CD4-positive, alpha-beta T cell treated with Interleukin-15 for 1 hour (primary cell): ENCODE results near the gene PPP2R1A.
"Not testable (repeated sequence)": the region's sequence is repeated elsewhere in the genome, so short reads cannot be mapped to it uniquely, and the experiment has no call there.

Source experiments
- DNase-seq: peaks from one replicate; pipeline ENCODE4 v3.0.0-alpha.2; 2020

The PPP2R1A gene

DNA sequence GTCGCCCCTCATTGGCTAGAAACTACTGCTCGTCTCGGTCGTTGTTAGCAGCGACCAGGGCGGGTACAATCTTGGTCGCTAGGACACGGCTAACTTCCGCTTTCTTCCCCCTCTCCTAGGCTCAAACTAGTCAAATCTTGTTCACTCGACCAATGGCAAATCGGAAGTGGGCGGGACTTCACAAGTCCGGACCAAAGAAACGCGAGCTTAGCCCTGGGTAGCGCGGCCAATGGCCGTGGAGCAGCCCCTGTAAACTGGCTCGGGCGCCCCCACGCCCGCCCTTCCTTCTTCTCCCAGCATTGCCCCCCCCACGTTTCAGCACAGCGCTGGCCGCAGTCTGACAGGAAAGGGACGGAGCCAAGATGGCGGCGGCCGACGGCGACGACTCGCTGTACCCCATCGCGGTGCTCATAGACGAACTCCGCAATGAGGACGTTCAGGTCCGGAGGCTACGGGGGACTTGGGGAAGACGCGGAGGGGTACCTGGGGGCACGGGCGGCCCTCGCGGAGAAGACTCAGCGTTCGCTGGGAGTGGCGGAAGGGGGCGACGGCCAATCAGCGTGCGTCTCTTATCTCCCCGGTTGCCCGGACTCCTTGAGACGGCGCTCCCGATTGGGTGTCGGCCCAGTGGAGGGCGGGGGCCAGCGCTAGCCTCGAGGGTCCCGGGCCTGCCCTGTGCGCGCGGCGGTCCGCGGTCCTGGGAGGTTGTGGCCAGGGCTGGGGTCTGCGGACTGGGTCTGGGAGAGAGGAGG is at the start of gene PPP2R1A:
PPP2R1A (plus strand) TSS at position 318 of the 752 bp plus-strand sequence; CDS start at position 363, 45 bp downstream.
- peak; percentile 100 for DNase-seq

DNA sequence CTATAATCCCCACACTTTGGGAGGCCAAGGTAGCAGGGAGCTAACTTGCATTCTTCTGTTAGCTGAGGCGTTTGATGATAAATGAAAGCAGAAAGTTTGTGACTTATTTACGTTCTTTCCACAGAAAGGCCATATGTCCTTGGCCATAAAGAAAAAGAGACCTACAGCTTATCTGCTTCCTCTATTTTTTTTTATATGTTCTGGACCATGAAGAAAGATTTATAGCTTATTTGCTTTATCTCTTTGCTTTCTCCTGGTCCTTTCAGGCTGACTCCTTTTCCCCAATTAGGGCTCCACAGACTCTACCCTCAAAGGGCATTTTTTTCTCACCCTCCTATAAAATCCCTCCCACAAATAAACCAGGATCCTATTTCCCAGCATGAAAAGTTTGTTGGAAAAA is 48.6 kb upstream of the PPP2R1A start:
- DNase-seq: no peak

DNA sequence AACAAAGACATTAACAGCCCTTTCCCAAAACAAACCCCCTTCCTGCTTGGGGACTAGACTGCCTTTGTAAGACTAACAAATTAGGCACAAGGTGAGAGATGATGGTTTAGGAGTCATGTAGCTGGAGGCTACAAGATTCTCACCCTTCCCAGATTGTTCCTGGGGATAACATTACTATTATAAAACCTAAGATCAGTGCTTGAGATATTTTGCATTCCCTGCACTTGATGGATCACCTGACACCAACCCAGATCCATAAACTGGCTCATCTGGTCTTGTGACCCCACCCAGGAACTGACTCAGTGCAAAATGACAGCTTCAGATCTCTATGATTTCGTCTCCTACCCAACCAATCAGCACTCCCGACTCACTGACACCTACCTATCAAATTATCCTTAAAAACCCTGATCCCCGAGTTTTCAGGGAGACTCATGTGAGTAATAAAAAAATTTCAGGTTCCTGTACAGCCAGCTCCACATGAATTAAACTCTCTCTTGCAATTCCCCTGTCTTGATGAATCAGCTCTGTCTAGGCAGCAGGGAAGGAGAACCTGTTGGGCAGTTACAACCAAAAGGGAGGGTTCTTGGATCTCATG is 47.8 kb upstream of the PPP2R1A start:
- DNase-seq: no peak

DNA sequence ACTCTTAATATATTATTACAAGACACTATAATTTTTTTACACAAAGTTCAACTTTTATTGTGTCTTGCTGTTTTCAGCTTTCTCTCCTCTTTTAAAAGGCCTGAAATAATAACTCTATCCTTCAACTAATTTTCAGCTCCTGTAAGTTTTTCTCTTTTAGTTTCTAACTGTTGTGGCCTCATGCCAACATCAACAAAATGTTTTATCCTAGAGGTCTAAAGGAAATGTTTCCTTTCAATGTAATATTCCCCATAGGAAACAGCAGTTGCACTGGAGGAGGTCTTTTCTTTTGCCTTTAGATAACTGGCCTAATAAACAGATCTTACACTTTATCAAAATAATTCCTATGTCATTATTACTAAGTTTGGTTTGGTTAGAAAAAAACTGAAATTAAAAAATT is 41.6 kb upstream of the PPP2R1A start:
- DNase-seq: no peak

DNA sequence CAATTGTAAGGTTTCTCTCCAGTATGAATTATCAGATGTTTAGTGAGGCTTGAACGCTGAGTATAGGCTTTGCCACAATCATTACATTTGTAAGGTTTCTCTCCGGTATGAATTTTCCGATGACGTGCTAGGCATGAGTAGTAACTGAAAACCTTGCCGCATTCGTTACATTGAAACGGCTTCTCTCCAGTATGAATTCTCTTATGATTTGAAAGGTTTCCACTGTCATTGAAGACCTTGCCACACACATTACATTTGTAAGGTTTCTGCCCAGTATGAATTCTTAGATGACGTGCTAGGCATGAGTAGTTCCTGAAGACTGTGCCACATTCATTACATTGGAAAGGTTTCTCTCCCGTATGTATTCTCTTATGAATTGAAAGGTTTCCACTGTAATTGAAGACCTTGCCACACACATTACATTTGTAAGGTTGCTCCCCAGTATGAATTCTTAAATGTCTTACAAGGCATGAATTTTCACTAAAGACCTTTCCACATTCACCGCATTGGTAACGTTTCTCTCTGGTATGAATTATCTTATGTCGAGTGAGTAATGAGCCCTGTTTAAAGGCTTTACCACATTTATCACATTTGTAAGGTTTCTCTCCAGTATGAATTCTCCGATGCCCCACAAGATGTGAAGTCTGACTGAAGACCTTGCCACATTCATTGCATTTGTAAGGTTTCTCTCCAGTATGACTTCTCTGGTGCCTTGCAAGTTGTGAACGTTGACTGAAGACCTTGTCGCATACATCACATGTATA is 34.1 kb upstream of the PPP2R1A start:
- DNase-seq: no peak

DNA sequence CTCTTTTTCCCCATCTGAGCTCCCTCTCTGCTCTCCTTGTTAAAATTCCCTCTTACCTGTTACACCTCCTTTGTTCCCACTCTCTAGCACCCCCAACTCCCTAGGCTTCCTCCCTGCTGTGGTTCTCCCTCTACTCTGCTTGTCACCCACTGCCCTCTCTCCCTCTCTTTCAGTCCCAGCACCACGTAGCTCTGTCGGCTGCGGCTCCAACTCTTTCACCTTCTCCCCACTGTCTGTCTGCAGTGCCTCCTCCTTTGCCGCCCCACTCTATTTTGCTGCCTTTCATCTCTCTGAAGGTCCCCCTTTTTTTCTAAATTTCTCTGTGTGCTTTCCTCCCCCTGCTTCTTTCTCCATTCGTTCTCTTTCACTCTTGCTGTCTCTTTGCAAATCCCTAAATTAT is 19.5 kb upstream of the PPP2R1A start:
- DNase-seq: no peak

DNA sequence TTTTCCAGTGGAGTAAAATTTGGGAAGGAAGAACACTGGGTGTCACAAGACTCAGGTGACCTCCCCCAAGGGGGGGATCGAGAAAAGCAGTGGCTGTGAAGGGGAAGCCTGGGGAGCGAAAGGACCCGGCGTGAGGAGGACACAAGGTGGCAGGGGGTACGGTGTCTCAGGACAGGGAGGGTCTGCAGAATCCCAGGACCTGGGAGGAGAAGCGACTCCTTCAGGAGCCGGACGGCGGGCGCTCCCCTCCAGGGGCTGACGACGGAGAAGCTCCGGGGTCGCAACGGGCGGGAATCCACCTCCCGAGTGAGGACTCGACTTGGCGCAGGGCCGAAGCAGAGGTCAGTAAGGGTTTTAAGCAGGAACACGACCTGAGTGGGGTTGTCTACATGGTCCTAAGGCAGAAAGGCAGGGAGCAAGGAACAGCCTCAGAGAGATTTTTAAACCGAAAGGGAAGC is 19.0 kb upstream of the PPP2R1A start:
- no peak for DNase-seq

DNA sequence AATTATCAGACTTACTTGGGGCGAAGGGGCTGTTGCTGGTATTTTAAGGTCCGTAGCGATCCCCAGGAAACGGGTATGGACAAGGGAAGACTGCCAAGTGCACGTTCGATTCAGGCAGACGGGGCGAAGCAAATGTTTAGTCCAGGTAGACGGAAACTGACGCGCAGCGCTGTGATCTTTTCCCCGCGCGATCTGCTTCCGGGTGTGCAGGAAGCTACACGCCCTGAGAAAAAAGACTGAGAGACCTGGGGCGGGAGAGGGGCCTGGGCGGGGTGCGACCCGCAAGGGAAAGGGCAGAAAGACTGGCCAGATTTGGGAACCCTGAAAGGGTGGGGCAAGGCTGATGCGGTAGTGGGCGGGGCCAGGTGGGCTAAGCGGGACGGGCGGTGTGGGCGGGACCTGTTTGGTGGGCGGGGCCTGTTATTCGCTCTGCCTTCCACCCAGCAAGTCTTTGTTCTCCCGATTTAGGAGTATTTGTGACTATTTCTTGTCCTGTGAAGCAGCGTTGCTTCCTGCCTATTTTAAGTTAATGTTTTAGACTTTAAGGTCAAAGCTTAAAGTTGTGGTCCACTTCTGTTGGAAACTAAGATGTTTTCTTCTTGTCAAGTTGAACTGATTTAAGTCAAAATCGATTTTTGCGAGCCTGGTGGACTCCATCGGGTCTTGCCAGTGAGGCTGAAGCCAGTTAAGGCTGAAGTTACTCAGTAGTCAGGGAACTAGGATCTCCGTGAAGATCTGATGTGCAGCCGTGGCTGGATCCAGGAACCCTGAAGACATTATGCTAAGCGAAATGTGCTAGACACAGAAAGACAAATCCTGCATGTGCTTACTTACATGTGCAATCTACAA is 18.3 kb upstream of the PPP2R1A start, which contains the start of gene ZNF836:
ZNF836 (minus strand) TSS at position 301 of the 849 bp plus-strand sequence. CDS start 3,549 bp downstream, outside the sequence.
- DNase-seq: peak; percentile 95

DNA sequence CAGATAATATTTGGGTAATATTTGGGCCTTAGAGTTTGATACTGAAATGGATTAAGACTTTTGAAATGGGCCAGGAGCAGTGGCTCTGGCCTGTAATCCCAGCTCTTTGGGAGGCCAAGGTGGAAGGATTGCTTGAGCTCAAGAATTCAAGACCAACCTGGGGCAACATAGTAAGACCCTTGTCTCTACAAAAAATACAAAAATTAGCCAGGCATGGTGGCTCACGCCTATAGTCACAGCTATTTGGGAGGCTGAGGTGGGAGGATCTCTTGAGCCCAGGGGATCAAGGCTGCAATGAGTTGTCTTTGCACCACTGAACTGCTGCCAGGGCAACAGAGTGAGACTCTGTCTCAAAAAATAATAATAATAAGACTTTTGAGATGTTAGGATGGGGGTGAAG is 17.5 kb upstream of the PPP2R1A start:
- DNase-seq: no peak

DNA sequence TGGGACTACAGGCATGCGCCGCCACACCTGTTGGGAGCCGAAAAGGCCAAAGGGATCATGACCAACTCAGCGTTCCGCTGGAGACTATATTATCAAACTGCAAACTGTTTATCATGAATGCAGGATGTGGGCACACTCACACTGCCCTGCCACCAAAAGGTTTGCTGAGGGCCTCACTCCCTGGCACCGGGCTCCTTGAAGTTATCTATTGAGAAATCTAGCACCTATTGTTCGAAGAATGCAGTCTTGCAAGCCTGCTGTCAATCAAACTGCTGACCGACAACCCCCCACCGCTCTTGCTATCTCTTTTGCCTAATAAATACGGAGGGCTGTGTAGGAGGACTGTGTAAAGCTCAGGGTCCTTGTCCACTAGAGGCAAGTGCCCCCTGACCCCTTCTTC is 13.3 kb upstream of the PPP2R1A start:
- no peak for DNase-seq

DNA sequence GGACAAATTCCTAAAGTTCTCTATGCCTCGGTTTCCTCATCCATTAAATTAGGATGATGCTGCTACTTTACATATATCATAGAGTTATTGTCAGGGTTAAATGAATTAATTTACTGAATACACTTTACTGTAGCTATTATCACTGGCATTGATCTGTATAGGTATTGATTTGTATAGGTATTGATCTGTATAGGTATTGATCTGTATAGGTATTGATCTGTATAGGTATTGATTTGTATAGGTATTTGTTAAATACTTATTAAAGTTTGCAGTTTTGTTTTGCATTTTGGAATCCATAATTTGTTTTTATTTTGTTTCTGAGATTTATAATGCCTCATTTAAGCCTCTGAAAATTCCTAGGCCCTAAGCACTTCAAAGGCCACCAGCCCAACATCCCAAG is 2.4 kb upstream of the PPP2R1A start:
- no peak for DNase-seq

DNA sequence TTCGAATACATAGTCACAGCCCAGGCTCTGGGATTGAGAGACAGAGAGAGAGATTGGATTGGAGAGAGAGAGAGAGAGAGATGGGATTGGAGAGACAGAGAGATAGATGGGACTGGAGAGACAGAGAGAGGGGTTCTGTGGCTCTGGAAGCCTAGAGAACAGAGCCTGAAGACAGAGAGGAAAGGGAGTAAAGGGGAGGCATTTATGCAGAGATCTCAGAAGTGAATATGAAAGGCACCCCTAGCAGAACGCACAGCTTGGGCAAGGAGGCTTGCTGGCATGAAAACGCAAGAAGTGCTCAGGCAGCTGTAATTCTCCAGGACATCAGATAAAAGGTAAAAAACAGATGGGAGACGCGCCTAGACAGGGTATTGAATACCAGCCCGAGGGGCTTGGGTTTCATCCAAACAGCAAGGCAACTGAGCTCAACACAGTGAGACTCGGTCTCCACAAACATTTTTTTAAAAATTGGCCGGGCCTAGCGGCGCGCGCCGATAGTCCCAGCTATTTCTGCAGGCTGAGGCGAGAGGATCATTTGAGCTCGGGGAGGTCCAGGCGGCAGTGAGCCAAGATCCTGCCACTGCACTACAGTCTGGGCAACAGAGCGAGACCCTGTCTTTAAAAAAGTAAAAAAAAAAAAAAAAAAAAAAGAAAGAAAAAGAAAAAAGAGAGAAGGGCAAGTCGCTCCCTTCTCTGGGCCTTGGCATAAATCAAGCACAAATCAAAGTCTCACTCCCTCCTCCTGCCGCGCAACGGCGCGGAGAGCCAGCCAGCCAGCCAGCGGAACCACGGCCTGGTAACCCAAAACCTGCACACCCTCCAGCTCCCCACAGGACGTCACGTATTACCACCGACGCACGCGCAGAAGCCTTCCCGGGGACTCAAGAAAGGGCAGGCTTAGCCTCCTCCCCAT is 774 bp upstream of the PPP2R1A start:
- no peak for DNase-seq

DNA sequence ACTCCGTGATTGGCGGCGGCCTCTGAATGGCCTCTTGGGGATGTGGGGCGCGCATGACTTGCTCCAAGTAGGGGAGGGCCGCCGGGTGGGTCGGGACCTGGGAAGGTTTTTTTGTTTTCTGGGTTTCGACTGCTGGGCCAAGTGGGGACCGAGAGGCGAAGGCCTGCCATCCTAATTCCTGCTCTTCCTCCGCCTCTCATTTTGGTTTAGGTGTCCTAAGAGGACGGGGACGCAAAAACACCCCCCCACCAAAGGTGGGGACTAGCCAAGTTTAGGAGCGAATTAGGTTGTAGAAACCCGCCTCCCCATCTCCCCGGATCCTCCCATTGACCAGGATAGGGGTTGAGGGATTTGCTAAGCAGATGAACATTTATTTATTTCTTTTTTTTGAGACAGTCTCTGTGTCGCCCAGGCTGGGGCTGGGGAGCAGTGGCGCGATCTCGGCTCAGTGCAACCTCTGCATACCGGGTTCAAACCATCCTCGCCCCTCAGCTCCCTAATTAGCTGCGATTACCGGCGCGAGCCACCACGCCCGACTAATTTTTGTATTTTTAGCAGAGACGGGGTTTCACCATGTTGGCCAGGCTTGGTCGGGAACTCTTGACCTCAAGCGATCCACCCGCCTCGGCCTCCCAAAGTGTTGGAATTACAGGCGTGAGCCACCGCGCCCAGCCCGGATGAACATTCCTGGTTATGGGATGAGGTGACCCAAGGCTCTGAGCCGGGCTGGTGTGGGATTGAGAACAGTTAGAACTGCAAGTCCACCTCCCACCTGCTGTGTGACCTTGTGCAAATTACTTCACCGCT is 838 bp downstream of the PPP2R1A start:
- DNase-seq: no peak

DNA sequence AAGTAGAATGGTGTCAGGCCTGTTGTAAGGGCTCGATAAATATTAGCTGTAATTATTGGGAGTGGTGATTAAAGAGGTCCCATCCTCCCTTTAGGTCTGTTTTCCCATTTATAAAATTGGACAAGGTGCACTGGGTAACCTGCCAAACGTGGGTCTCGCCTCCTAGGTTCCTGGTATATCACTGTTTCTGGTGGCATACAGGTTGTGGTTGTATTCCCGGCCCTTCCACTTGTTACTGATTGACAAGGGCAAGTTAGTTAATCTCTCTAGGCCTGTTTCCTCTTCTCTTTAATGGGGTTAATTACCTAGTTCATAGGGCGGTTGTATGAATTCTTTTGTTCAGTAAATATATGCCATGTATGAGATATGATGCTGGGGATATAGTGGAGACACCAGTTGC is 1.5 kb downstream of the PPP2R1A start:
- DNase-seq: no peak

DNA sequence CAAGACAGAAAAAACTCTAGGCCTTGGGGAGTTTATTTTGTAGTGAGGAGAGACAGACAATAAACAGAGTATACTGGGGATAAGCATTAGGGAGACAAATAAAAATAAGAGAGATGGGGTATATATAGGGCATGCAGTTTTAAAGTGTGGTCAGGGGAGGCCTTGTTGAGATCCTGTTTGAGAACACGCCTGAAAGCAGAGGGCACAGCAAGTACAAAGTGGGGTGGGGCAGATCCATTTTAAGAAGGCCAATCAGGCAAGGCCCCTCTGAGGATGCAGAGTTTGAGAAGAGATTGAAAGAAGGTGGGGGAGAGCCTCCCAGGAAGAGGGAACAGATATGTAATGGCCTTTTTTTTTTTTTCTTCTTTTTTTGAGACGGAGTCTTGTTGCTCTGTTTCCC is 2.1 kb downstream of the PPP2R1A start:
- no peak for DNase-seq

DNA sequence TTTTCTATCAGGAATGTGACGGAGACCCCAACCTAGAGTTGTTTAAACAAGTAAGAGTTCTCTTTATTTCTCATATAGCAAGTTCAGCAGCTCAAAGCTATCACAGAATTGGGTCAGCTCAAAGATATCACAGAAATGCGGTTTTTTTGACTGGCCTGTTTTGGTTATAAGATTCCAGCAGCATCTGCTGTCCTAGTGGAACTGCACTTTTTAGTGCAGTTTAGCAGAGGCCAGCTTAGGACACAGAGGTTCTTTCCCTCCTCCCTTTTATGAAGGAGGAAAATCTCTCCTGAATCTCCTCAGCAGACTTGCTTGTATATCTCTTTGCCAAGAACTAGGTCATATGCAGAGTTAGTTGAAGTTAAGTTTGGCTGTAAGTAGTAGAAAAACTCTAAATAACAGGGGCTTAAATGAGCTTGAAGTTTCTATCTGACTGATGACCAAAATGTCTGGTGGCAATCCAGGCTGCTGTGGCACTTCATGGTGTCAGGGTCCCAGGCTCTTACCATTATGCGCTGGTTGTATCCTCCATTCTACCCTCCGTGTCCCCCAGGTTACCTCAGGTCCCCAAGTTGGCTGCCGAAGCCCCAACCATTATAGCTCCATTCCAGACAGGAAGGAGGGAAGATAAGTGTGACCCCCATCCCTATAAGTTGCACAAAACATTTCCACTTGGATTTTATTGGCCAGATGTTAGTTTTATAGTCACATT is 6.6 kb downstream of the PPP2R1A start:
- no peak for DNase-seq

DNA sequence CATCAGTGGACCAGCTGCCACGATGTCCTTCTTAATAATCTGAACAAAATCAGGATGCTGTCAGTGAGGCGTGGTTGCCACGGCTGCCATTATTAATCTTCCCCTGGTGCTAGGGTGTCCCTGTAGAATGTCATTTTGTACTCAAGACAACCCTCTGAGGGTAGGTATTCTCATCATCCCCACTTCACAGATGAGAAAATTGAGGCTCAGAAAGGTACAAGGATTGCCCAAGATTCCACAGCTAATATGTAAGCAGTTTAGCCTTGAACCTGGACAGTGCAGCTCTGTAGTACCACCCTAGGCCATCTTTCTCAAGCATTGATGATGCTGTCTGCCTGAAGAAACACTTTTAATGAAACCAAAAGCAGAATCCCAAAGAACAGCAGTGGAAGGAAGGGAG is 8.1 kb downstream of the PPP2R1A start:
- no peak for DNase-seq

DNA sequence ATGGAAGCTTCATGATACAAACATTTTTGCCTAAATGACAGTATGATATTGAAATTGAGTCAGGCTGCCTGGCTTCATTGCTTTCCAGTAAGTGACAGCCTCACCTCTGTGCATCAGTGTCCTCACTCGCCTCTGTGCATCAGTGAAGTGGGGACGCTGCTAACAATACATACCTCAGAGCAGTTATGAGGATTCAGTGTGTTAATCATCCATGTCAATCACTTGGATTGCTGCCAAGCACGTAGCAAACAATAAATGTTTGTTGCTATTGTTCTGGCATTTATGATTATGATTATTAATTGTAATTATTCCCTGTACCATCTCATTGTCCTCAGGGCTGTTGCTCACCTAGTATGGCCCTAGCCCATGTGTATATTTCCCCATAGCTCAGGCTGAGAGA is 8.8 kb downstream of the PPP2R1A start:
- no peak for DNase-seq

DNA sequence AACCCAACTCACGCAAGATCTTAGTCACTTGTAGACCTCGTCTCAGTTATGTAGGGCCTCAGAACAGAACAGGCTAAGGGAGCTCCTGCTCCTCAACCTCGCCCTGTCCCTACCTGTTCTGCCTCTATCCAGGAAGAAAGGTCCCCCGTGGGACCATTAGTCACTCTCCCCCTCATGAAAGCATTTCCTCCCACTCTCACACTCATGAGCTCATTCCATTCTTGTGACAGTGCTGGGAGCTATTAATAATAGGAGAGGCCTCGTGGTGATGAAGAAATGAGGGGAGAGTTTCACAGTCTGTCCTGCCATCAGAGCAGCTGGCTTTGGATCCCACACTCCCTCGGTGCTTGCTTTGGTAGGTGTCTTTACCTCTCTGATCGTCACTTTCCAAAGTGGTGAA is 10.2 kb downstream of the PPP2R1A start:
- no peak for DNase-seq

DNA sequence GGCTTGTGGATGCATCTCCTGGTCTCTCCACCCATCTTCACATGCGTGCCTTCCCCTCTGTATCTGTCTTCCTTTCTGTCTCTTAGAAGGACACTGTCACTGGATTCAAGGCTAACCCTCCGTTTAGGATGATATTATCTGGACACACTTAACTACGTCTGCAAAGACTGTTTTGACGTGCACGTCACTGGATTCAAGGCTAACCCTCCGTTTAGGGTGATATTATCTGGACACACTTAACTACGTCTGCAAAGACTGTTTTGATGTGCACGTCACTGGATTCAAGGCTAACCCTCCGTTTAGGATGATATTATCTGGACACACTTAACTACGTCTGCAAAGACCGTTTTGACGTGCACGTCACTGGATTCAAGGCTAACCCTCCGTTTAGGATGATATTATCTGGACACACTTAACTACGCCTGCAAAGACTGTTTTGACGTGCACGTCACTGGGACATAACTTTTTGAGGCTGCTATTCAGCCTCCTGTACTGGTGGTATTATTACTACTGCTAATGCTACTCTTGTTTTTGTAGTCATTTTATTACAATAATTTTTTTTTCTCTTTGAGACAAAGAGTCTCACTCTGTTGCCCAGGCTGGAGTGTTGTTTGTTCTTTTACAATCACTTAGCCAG is 11.0 kb downstream of the PPP2R1A start:
- DNase-seq: not testable (repeated sequence)
